Raji (cell line): ENCODE measurements around the gene TC2N.

Source experiments
- POLR2A ChIP-seq: IDR thresholded peaks from 2 replicates; pipeline ENCODE4 v1.6.1; 2011; ENCODE audit warnings: low read depth, low read length, control low read depth; ENCODE audit not compliant: insufficient read depth

TC2N gene

GRCh38 chr14:91755570-91756295, 111.6 kb downstream of the TC2N start:
- TF ChIP-seq POLR2A: no peak

- no peak for TF ChIP-seq POLR2A
Measured at GRCh38 chr14:91754819-91755218, 112.5 kb downstream of the TC2N start.

GRCh38 chr14:91754185-91754584, 113.2 kb downstream of the TC2N start:
- no peak for TF ChIP-seq POLR2A

GRCh38 chr14:91753501-91754128, 113.7 kb downstream of the TC2N start:
- no peak for TF ChIP-seq POLR2A

- no peak for TF ChIP-seq POLR2A
Measured at GRCh38 chr14:91752961-91753360, 114.4 kb downstream of the TC2N start.

- TF ChIP-seq POLR2A: no peak
Measured at GRCh38 chr14:91751719-91752118, 115.6 kb downstream of the TC2N start.

- TF ChIP-seq POLR2A: no peak
Measured at GRCh38 chr14:91750634-91751198, 116.6 kb downstream of the TC2N start.

- TF ChIP-seq POLR2A: no peak
Measured at GRCh38 chr14:91749868-91750267, 117.5 kb downstream of the TC2N start.

- TF ChIP-seq POLR2A: no peak
Measured at GRCh38 chr14:91748049-91748448, 119.3 kb downstream of the TC2N start.

- no peak for TF ChIP-seq POLR2A
Measured at GRCh38 chr14:91745344-91745743, 122.0 kb downstream of the TC2N start.

GRCh38 chr14:91744068-91744480, 123.3 kb downstream of the TC2N start:
- TF ChIP-seq POLR2A: no peak

- TF ChIP-seq POLR2A: no peak
Measured at GRCh38 chr14:91743305-91743653, 124.1 kb downstream of the TC2N start.

- TF ChIP-seq POLR2A: no peak
Measured at GRCh38 chr14:91742621-91743304, 124.6 kb downstream of the TC2N start.

GRCh38 chr14:91737619-91738018, 129.7 kb downstream of the TC2N start:
- TF ChIP-seq POLR2A: no peak

- no peak for TF ChIP-seq POLR2A
Measured at GRCh38 chr14:91732859-91733477, 134.4 kb downstream of the TC2N start.
